T-cell (primary cell): ENCODE measurements around the gene REXO4. TPM values are rescaled to one million over a fixed set of nuclear protein-coding genes. Genes with fewer than 3 reads are reported as not detected.

Experiments
- ATAC-seq, 4 experiments: fragments of 200-7000 bp in 3 of 4; fragments of 150-1000 bp in 1 of 4; cut with Tn5 transposase; replicated peaks in 1 of 4; 1 replicate in 3 of 4; 2 replicates in 1 of 4; pipeline ENCODE4 v1.10.0; 2021; ENCODE audit warnings: moderate library complexity in 3 of 4, mild to moderate bottlenecking in 2 of 4, moderate number of reproducible peaks in 1 of 4
- CTCF ChIA-PET, 2 donors: fragments of 300-600 bp; sonication (Branson Sonifier 250); formaldehyde crosslinking; loops; one replicate each; lab custom pipeline; 2022; ENCODE audit warnings: antibody characterized with exemption in 2 of 2; lab: Charles Lee
- POLR2A ChIA-PET, 2 donors: fragments of 300-600 bp; sonication (Branson Sonifier 250); formaldehyde crosslinking; loops; one replicate each; lab custom pipeline; 2022; ENCODE audit warnings: antibody characterized with exemption in 2 of 2; lab: Charles Lee
- DNase-seq, 35 experiments: peaks; one replicate each; pipeline versions ENCODE4 v3.0.0 to v3.0.0-alpha.2; 2013 to 2023
- H3K27ac ChIP-seq: one replicate; pipeline ENCODE4 v1.5.1; 2013; ENCODE audit warnings: low read length
- H3K27me3 ChIP-seq, 2 experiments: replicated peaks in 1 of 2; 1 replicate in 1 of 2; 2 replicates in 1 of 2; pipeline versions ENCODE4 v1.6.1 to v1.7.0; 2013; ENCODE audit warnings: low read length in 1 of 2, mixed read lengths in 1 of 2; ENCODE audit not compliant: control insufficient read depth in 2 of 2, insufficient read depth in 2 of 2; ENCODE audit errors: extremely low read depth in 1 of 2
- H3K36me3 ChIP-seq, 2 donors: 1 replicate in 1 of 2; 2 replicates in 1 of 2; pipeline versions ENCODE4 v1.6.1 to v1.7.0; 2013; ENCODE audit warnings: low read length in 1 of 2; ENCODE audit not compliant: control insufficient read depth in 2 of 2, insufficient read depth in 1 of 2; ENCODE audit errors: extremely low read depth in 1 of 2
- H3K4me1 ChIP-seq, 2 experiments: 1 replicate in 1 of 2; 2 replicates in 1 of 2; pipeline versions ENCODE4 v1.6.1 to v1.7.0; 2013; ENCODE audit warnings: low read length in 2 of 2, mixed read lengths in 1 of 2; ENCODE audit not compliant: insufficient read depth in 2 of 2, control insufficient read depth in 1 of 2; ENCODE audit errors: extremely low read depth in 1 of 2
- H3K4me3 ChIP-seq, 2 donors: 1 replicate in 1 of 2; 2 replicates in 1 of 2; pipeline versions ENCODE4 v1.5.1 to v1.7.0; 2013; ENCODE audit warnings: mild to moderate bottlenecking in 2 of 2, low read length in 1 of 2, moderate library complexity in 1 of 2; ENCODE audit not compliant: control insufficient read depth in 1 of 2; ENCODE audit errors: extremely low read depth in 1 of 2
- H3K9me3 ChIP-seq: 2 replicates; pipeline ENCODE4 v1.7.0; 2013
- H3K27ac Mint-ChIP-seq, 2 donors: one replicate each; pipeline ENCODE4 v1.8.0; 2020 to 2021; ENCODE audit warnings: mild to moderate bottlenecking in 2 of 2, mixed read lengths in 2 of 2
- H3K27me3 Mint-ChIP-seq, 2 donors: one replicate each; pipeline ENCODE4 v1.8.0; 2021 to 2022; ENCODE audit warnings: mixed read lengths in 2 of 2
- H3K36me3 Mint-ChIP-seq: one replicate; pipeline ENCODE4 v1.8.0; 2021; ENCODE audit warnings: mixed read lengths
- H3K4me1 Mint-ChIP-seq, 3 donors: one replicate each; pipeline ENCODE4 v1.8.0; 2020 to 2022; ENCODE audit warnings: mixed read lengths in 3 of 3, mild to moderate bottlenecking in 1 of 3
- H3K4me3 Mint-ChIP-seq, 3 donors: one replicate each; pipeline ENCODE4 v1.8.0; 2020 to 2022; ENCODE audit warnings: mild to moderate bottlenecking in 3 of 3, mixed read lengths in 3 of 3, moderate library complexity in 3 of 3
- H3K9me3 Mint-ChIP-seq, 3 donors: one replicate each; pipeline ENCODE4 v1.8.0; 2020 to 2022; ENCODE audit warnings: mixed read lengths in 3 of 3
- WGBS: methylation state at CpG from one replicate; pipeline ENCODE4 v1.1.5; 2013; ENCODE audit warnings: missing lambda C conversion rate; ENCODE audit not compliant: insufficient coverage; 5-methylcytosine and 5-hydroxymethylcytosine counted together
- total RNA-seq, 35 experiments: library from RNA in 6 of 35; stranded (reverse) in 6 of 35; fragments of 120-200 nt in 1 of 35; gene quantifications; one replicate each; pipeline versions ENCODE4 v1.2.1 to v1.2.4 and lab custom pipeline; 2013 to 2026

REXO4 gene
- total RNA-seq, 5 donors from 2014 or later (not counting 1 experiment from before 2014, with no cell fraction given) = 23.6 to 44.5 (median 34.9) TPM

DNA sequence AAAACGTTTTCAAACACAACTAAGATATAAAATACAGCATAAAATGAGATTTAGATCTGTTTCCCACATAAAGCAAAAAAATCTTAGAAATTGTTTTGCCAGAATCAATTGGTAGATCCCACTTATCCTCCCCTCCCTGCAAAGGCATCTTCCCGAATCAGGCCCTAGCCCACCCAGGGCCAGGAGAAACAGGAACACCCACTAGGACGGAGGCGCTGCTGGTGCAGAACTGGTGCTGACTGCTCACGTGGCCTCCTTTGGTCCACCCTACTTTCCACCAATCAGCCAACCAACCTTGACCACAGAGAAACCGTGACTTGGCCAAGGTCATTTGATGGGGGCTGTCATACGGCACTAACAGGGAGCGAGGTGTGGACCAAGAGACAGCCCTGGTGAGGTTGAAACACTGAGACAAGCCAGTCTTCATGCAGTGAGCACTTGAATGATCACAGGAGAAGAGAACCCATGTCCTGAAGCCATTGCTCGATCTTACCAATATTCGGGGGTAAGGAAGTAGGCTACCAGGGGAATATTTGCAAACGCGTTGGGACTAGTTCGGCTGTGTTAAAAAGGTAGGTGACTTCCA, 56.2 kb downstream of the REXO4 start:
- ChIA-PET CTCF (no interaction called here), POLR2A (no interaction called here)
- peaks cover 5 to 42% of the 10 kb centered on the region in 2 experiments for H3K4me1 ChIP-seq
- H3K36me3 Mint-ChIP-seq = peaks cover 32% of the 10 kb centered on the region
- H3K27me3 ChIP-seq = no peaks in the 10 kb centered on the region
- no peak overlapping the region for H3K4me3 ChIP-seq
- no peaks in the 10 kb centered on the region for H3K27me3 Mint-ChIP-seq
- H3K4me1 Mint-ChIP-seq = peaks cover 24 to 43% (median 35%) of the 10 kb centered on the region in 3 donors
- no peak overlapping the region for H3K4me3 Mint-ChIP-seq
- H3K27ac ChIP-seq = no peak overlapping the region
- no peak for DNase-seq
- peaks cover 29 to 84% of the 10 kb centered on the region in 2 donors for H3K36me3 ChIP-seq
- no peaks in the 10 kb centered on the region for H3K9me3 ChIP-seq
- WGBS = 95% methylated on average over 8 of the region's 13 CpGs
- ATAC-seq = no peak
- no peaks in the 10 kb centered on the region for H3K9me3 Mint-ChIP-seq
- no peak overlapping the region for H3K27ac Mint-ChIP-seq

DNA sequence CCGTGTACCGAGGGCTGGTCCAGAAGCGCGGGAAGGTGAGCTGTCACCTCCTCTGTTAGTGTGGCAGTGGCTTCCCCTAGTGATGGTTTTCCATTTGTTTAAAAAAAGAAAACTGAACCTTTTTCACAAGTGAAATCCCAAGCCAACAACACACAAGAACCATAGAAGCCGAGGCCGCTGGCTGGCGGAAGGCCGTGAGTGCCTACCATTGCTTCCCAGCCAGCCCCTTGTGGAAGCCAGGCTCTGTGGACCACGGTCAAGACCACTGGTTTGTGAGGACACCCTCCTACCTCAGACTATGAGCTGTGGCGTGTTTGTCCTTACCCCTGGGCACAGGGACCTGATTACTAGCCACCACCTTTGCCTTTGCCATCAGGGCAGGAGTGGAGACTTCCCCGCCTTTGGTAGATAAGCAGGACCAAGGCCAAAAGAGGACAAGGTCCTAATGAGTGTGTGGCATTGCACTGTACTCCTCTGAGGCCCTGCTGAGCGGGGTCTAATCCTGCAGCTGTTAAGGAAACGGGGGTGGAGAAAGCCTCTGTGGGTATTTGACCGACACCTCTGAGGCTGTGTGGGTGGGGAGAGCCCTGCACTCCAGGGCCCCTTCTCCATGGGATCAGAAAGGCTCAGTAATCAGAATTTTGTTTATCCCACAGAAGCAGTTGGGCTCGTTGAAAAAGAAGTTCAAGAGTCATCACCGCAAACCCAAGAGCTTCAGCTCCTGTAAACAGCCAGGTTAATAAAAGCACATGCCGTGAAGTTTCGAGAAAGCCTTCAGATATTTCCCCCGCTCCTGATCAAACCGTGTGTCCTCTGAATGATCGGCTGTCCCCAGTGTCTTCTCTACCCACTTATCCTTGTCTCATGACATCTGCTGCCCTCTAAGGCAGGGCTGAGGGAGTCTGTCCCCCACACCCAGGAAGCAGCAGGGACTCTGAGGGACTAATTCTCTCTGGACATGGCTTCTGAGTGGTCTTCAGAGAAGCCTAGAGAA, 57.1 kb downstream of the REXO4 start:
- peaks cover 28% of the 10 kb centered on the region for H3K36me3 Mint-ChIP-seq
- no peak overlapping the region for H3K4me3 ChIP-seq

DNA sequence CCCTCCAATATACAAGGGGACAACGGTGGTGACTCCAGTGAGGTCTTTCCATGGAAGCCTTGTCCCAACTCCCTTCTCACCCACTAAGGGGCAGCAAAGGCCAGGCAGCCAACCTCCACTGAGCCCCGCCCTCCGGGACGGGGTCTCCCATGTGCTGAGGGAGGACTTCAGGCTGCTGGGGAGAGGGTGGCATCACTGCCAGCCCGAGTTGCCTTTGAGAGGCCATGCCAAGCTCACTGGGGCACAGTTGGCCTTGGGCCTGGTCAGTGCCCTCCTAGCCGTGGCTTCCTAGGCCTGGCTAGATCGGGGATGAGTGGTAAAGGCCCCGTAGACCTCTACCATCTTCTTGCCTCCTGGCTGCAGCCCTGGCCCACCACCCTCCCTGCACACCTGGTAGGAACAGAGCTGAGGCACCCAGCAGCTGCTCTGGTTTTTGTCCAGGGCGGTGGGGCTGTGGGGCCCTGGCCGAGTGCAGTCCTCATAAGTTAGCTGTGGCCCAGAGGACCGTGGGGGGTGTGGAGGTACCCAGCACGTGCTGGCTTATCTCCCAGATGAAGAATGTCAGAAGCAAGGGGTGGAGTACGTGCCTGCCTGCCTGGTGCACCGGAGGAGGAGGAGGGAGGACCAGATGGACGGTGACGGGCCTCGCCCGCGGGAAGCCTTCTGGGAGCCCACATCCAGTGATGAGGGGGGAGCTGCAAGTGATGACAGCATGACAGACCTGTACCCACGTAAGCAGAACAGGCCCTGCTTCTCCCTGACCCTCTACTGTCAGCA, 58.2 kb downstream of the REXO4 start:
- no peaks in the 10 kb centered on the region for H3K27me3 Mint-ChIP-seq
- ChIA-PET POLR2A (interaction anchor here in 1 of 2 donors (0.6 kb wide), 1 partner anchor 21 kb away, joined by 3 read pairs; no protein-coding TSS in a partner anchor), CTCF (interaction anchor here in 1 of 2 donors (0.8 to 0.9 kb wide), 2 partner anchors 11 to 14 kb away, joined by 3 to 4 read pairs; no protein-coding TSS in a partner anchor)
- 87% methylated on average over 14 of the region's 20 CpGs for whole genome bisulfite sequencing
- ATAC-seq (no peak), DNase-seq (peak in 2 of 35 experiments; percentile 18 to 37)
- H3K4me3 Mint-ChIP-seq = peak overlapping the region in 1 of 3 donors; percentile 49
- H3K27ac Mint-ChIP-seq = peak overlapping the region in 1 of 2 donors; percentile 58
- peaks cover 27% of the 10 kb centered on the region for H3K36me3 Mint-ChIP-seq
- H3K4me1 Mint-ChIP-seq = peaks cover 24 to 42% (median 34%) of the 10 kb centered on the region in 3 donors
- no peaks in the 10 kb centered on the region for H3K9me3 Mint-ChIP-seq
- Histone ChIP-seq H3K27me3 (no peaks in the 10 kb centered on the region), H3K27ac (no peak overlapping the region), H3K4me1 (peaks cover 9 to 49% of the 10 kb centered on the region in 2 experiments), H3K36me3 (peaks cover 21 to 66% of the 10 kb centered on the region in 2 donors), H3K9me3 (no peaks in the 10 kb centered on the region), H3K4me3 (no peak overlapping the region)

More for the DNA sequence above, 57.1 kb downstream of the REXO4 start:
- ChIA-PET CTCF (interaction anchor here in 1 of 2 donors (0.7 to 0.9 kb wide), 3 partner anchors 10 to 82 kb away, joined by 3 to 4 read pairs (median 3); no protein-coding TSS in a partner anchor), POLR2A (interaction anchor here in 1 of 2 donors (0.6 kb wide), 1 partner anchor 69 kb away, joined by 3 read pairs; no protein-coding TSS in a partner anchor)
- Mint-ChIP-seq H3K27ac (peak overlapping the region; percentile 44 to 48), H3K4me1 (peaks cover 24 to 37% (median 30%) of the 10 kb centered on the region in 3 donors), H3K9me3 (no peaks in the 10 kb centered on the region), H3K4me3 (no peak overlapping the region), H3K27me3 (no peaks in the 10 kb centered on the region)
- Histone ChIP-seq H3K36me3 (peaks cover 21 to 75% of the 10 kb centered on the region in 2 donors), H3K27ac (no peak overlapping the region), H3K4me1 (peaks cover 8 to 45% of the 10 kb centered on the region in 2 experiments), H3K27me3 (no peaks in the 10 kb centered on the region), H3K9me3 (no peaks in the 10 kb centered on the region)
- ATAC-seq = no peak
- no peak for DNase-seq
- WGBS = 70% methylated on average over 16 of the region's 21 CpGs

DNA sequence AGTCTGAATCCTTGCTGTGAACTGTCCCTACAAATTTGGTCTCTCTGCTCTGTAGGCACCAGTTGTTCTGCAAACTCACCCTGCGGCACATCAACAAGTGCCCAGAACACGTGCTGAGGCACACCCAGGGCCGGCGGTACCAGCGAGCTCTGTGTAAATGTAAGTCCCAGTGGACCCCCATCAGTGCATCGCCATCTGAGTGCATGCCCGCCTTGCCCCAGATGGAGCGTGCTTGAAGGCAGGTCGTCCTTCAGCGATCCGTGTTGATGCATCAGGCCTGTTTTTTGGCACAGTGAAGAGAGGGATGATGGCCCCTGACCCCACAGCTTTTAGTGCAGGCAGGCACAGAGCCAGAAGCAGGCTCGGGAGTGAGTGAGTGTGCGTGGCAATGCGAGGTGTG, 60.2 kb downstream of the REXO4 start:
- H3K4me1 ChIP-seq = peaks cover 9 to 51% of the 10 kb centered on the region in 2 experiments
- no peak overlapping the region for H3K27ac ChIP-seq
- no peaks in the 10 kb centered on the region for H3K27me3 Mint-ChIP-seq
- ChIA-PET POLR2A (no interaction called here), CTCF (interaction anchor here (0.6 to 2.8 kb wide), 2 partner anchors 11 to 14 kb away, joined by 3 to 16 read pairs; no protein-coding TSS in a partner anchor)
- H3K36me3 ChIP-seq = peaks cover 21 to 65% of the 10 kb centered on the region in 2 donors
- H3K27ac Mint-ChIP-seq = peak overlapping the region; percentile 69 to 80
- WGBS = 96% methylated on average over 14 of the region's 14 CpGs
- no peaks in the 10 kb centered on the region for H3K9me3 ChIP-seq
- no peaks in the 10 kb centered on the region for H3K27me3 ChIP-seq
- no peak for ATAC-seq
- no peak for DNase-seq
- peaks cover 25 to 47% (median 44%) of the 10 kb centered on the region in 3 donors for H3K4me1 Mint-ChIP-seq
- peaks cover 21% of the 10 kb centered on the region for H3K36me3 Mint-ChIP-seq
- no peaks in the 10 kb centered on the region for H3K9me3 Mint-ChIP-seq
- peak overlapping the region; percentile 71 to 82 (median 75) for H3K4me3 Mint-ChIP-seq
- no peak overlapping the region for H3K4me3 ChIP-seq

DNA sequence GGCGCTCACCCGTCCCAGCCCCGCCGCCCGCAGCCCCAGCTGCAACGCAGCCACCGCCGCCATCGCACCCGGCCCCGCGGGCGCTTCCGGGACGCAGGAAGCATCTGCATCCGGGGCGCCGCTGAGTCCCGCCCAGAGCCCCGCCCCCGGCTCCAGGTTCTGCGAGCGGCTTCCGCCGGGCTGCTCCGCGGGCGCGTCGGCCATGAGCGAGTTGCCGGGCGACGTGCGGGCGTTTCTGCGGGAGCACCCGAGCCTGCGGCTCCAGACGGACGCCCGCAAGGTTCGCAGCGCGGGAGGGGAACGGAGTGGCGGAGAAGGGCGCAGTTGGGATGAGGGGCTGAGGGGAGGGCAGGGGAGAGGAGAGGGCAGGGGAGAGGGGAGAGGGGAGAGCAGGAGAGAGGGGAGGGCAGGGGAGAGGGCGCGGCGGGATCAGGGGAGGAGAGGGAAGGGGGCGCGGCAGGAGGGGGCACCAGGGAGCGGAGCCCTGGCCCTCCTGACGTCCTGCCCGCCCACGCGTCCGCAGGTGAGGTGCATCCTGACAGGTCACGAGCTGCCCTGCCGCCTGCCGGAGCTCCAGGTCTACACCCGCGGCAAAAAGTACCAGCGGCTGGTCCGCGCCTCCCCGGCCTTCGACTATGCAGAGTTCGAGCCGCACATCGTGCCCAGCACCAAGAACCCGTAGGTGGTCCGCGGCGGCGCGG, 61.3 kb downstream of the REXO4 start, which contains the start of the genes SURF1 and SURF2:
SURF1 (minus strand) TSS at position 97 of the 701 bp plus-strand sequence; CDS start at position 63, 34 bp downstream.
SURF2 (plus strand) TSS at position 160 of the 701 bp plus-strand sequence; CDS start at position 203, 43 bp downstream.
- ChIA-PET CTCF (interaction anchor here (0.7 to 2.8 kb wide), 4 partner anchors 8 to 171 kb away, joined by 3 to 16 read pairs (median 4); partner anchors contain the start of genes MED22 (in 1 of the 2) and RPL7A (in 1 of the 2)), POLR2A (interaction anchor here (0.6 to 2.3 kb wide), 3 partner anchors 8 to 676 kb away, joined by 3 to 9 read pairs (median 6); no protein-coding TSS in a partner anchor)
- WGBS = 1% methylated on average over 78 of the region's 78 CpGs
- H3K9me3 Mint-ChIP-seq = no peaks in the 10 kb centered on the region
- peak within 1 kb of the TSS; percentile 36 for H3K27ac ChIP-seq
- H3K4me3 ChIP-seq = peak within 1 kb of the TSS; percentile 79 to 87
- H3K4me1 Mint-ChIP-seq = peaks cover 25 to 47% (median 44%) of the 10 kb centered on the region in 3 donors
- peaks cover 9 to 51% of the 10 kb centered on the region in 2 experiments for H3K4me1 ChIP-seq
- peak within 1 kb of the TSS; percentile 84 to 85 for H3K27ac Mint-ChIP-seq
- DNase-seq (peak; percentile 78 to 95 (median 88)), ATAC-seq (peak; percentile 89 to 97 (median 94))
- peaks cover 20% of the 10 kb centered on the region for H3K36me3 Mint-ChIP-seq
- no peaks in the 10 kb centered on the region for H3K27me3 ChIP-seq
- H3K27me3 Mint-ChIP-seq = no peaks in the 10 kb centered on the region
- H3K9me3 ChIP-seq = no peaks in the 10 kb centered on the region
- peaks cover 17 to 65% of the 10 kb centered on the region in 2 donors for H3K36me3 ChIP-seq
- peak within 1 kb of the TSS; percentile 82 to 87 (median 84) for H3K4me3 Mint-ChIP-seq
